Vagina (tissue), 2 donors: Measurements from ENCODE around the gene B3GALT4.

Experiments used
- POLR2A ChIP-seq, 2 donors: fragments of 450-650 bp; IDR thresholded peaks; one replicate each; pipeline ENCODE4 v1.6.1; 2017; ENCODE audit warnings: antibody characterized with exemption in 2 of 2, mild to moderate bottlenecking in 2 of 2, moderate library complexity in 2 of 2
- POLR2AphosphoS5 ChIP-seq, 2 donors: sonication (generic); formaldehyde crosslinking; IDR thresholded peaks; one replicate each; pipeline ENCODE4 v1.9.0; 2017; ENCODE audit warnings: antibody characterized with exemption in 2 of 2, mild to moderate bottlenecking in 2 of 2, low read depth in 1 of 2; ENCODE audit not compliant: insufficient read depth in 1 of 2
- TF ChIP-seq, protein P1 (sequence below), 3 experiments: fragments of 450-650 bp in 2 of 3; fragments of 200-600 bp in 1 of 3; sonication (generic) in 1 of 3; IDR thresholded peaks; one replicate each; pipeline ENCODE4 v1.5.1; 2017 to 2019; ENCODE audit warnings: antibody characterized with exemption in 3 of 3, mild to moderate bottlenecking in 2 of 3, moderate library complexity in 2 of 3

DNA sequence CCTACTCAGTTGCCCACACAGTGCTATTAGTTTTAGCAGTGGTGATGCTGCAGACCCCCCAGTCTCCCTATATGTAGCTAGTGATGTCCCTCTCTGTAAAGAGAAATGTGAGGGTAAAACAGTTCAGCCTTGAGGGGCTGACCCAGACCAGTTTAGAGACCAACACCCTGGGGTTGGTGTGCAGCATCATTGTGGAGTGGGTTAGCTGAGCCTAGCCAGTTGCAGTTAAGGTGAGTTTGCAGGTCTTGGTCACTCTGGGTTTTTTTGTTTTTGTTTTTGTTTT lies 401 bp upstream of the B3GALT4 start:
- TF ChIP-seq, protein P1, sequence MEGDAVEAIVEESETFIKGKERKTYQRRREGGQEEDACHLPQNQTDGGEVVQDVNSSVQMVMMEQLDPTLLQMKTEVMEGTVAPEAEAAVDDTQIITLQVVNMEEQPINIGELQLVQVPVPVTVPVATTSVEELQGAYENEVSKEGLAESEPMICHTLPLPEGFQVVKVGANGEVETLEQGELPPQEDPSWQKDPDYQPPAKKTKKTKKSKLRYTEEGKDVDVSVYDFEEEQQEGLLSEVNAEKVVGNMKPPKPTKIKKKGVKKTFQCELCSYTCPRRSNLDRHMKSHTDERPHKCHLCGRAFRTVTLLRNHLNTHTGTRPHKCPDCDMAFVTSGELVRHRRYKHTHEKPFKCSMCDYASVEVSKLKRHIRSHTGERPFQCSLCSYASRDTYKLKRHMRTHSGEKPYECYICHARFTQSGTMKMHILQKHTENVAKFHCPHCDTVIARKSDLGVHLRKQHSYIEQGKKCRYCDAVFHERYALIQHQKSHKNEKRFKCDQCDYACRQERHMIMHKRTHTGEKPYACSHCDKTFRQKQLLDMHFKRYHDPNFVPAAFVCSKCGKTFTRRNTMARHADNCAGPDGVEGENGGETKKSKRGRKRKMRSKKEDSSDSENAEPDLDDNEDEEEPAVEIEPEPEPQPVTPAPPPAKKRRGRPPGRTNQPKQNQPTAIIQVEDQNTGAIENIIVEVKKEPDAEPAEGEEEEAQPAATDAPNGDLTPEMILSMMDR (IDR thresholded peaks at IDR 0.05): no peak
- no peak for TF ChIP-seq POLR2A (IDR thresholded peaks at IDR 0.05)
- TF ChIP-seq POLR2AphosphoS5 (IDR thresholded peaks at IDR 0.05; ENCODE audit: insufficient read depth in 1 of 2, low read depth in 1 of 2): no peak
